Measurements from ENCODE around the gene BBS12.

DNA sequence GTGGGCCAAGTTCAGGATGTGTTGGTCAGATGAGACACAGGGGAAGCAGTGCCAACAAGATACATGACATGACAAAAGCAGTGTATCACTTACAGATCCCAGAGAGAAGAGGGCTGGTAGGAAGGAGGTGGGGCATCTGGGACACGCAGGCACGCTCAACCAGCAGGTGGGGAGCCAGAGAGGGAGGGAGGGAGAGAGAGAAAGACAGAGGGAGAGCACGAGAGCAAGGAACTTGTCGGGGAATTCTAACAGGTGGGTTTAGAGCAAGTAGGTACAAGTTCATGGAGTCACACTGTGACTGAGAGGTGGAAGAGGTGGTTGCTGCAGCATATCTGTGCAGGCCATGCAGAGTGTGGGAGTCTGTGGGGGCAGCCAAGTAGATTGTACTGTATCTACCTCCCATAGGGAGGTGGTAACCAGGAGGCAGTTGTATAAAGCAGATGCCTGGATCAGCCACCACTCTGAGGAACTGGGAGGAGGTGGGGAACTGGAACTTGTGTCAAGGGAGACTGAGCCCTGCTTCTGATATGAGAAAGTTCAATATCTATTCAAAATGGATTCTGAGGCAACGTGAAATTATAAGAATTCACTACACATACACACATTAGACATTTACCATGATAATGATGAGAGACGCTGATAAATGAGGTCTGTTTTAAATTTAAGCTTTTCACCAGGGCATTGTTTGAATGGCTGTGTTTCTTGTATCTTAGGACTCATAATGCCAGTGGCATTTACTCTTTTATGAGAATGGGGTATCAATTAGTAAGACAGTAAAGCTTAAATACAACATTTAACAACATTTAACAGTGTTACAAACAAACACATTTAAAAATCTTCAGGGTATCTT lies 43.7 kb downstream of the BBS12 start:
- no peak for TF ChIP-seq SP1 (IDR thresholded peaks at IDR 0.05)
- TF ChIP-seq RXRA (IDR thresholded peaks at IDR 0.05) = no peak
- TF ChIP-seq, protein P1, sequence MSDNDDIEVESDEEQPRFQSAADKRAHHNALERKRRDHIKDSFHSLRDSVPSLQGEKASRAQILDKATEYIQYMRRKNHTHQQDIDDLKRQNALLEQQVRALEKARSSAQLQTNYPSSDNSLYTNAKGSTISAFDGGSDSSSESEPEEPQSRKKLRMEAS (IDR thresholded peaks at IDR 0.05) = no peak
- TF ChIP-seq, protein P2, sequence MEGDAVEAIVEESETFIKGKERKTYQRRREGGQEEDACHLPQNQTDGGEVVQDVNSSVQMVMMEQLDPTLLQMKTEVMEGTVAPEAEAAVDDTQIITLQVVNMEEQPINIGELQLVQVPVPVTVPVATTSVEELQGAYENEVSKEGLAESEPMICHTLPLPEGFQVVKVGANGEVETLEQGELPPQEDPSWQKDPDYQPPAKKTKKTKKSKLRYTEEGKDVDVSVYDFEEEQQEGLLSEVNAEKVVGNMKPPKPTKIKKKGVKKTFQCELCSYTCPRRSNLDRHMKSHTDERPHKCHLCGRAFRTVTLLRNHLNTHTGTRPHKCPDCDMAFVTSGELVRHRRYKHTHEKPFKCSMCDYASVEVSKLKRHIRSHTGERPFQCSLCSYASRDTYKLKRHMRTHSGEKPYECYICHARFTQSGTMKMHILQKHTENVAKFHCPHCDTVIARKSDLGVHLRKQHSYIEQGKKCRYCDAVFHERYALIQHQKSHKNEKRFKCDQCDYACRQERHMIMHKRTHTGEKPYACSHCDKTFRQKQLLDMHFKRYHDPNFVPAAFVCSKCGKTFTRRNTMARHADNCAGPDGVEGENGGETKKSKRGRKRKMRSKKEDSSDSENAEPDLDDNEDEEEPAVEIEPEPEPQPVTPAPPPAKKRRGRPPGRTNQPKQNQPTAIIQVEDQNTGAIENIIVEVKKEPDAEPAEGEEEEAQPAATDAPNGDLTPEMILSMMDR (IDR thresholded peaks at IDR 0.05; ENCODE audit: low read depth, low read length, missing input control) = no peak
- TF ChIP-seq FOXA1 (IDR thresholded peaks at IDR 0.05) = no peak
- TF ChIP-seq EGR1 (IDR thresholded peaks at IDR 0.05; ENCODE audit: low read depth in 2 of 2) = no peak
- no peak for TF ChIP-seq RAD21 (IDR thresholded peaks at IDR 0.05)
- TF ChIP-seq YY1 (IDR thresholded peaks at IDR 0.05) = no peak
- TF ChIP-seq JUND (IDR thresholded peaks at IDR 0.05) = no peak
